ENCODE measurements around the gene PTPRM. TPM values are rescaled to one million over a fixed set of nuclear protein-coding genes. Genes with fewer than 3 reads are reported as not detected.

Gene PTPRM
- total and polyA plus RNA-seq, 7 donors = 3.9 to 151 (median 62.8) TPM

GRCh38 chr18:8249811-8250210, 682.7 kb downstream of the PTPRM start:
- WGBS, 2 donors = 87 to 90% methylated on average over 2 of the region's 2 CpGs
- H3K4me1 ChIP-seq = peaks cover 0 to 13% (median 2%) of the 10 kb centered on the region in 4 donors
- H3K4me3 ChIP-seq = no peak overlapping the region
- no peaks in the 10 kb centered on the region for H3K27me3 ChIP-seq
- H3K9me3 ChIP-seq = no peaks in the 10 kb centered on the region
- no peak for DNase-seq
- H3K27ac ChIP-seq = no peak overlapping the region
- H3K36me3 ChIP-seq = peaks cover 0 to 2% (median 0%) of the 10 kb centered on the region in 4 donors
- TF ChIP-seq POLR2AphosphoS5 (IDR thresholded peaks at IDR 0.05) (no peak), POLR2A (IDR thresholded peaks at IDR 0.05) (no peak), CTCF (IDR thresholded peaks at IDR 0.05) (no peak), EP300 (IDR thresholded peaks at IDR 0.05) (no peak)
- intact Hi-C loops (cut with DNase I) = no loop called here

GRCh38 chr18:8252371-8252770, 685.3 kb downstream of the PTPRM start:
- Histone ChIP-seq H3K4me1 (peaks cover 0 to 9% (median 2%) of the 10 kb centered on the region in 4 donors), H3K27ac (no peak overlapping the region), H3K36me3 (no peaks in the 10 kb centered on the region), H3K4me3 (no peak overlapping the region), H3K27me3 (no peaks in the 10 kb centered on the region), H3K9me3 (no peaks in the 10 kb centered on the region)
- TF ChIP-seq EP300 (IDR thresholded peaks at IDR 0.05) = no peak
- DNase-seq = no peak
- intact Hi-C loops (cut with DNase I) = no loop called here
- WGBS, 2 donors = 94 to 95% methylated on average over 3 of the region's 3 CpGs

- H3K4me1 ChIP-seq = peaks cover 0 to 9% (median 2%) of the 10 kb centered on the region in 4 donors
- 96 to 98% methylated on average over 1 of the region's 1 CpG for WGBS, 2 donors
- H3K9me3 ChIP-seq = no peaks in the 10 kb centered on the region
- H3K4me3 ChIP-seq = no peak overlapping the region
- no peaks in the 10 kb centered on the region for H3K36me3 ChIP-seq
- no peaks in the 10 kb centered on the region for H3K27me3 ChIP-seq
- intact Hi-C loops (cut with DNase I) = no loop called here
- TF ChIP-seq CTCF (IDR thresholded peaks at IDR 0.05) (no peak), POLR2AphosphoS5 (IDR thresholded peaks at IDR 0.05) (no peak), EP300 (IDR thresholded peaks at IDR 0.05) (no peak), POLR2A (IDR thresholded peaks at IDR 0.05) (no peak)
- DNase-seq = no peak
- H3K27ac ChIP-seq = no peak overlapping the region
These were observed 686.8 kb downstream of the PTPRM start for GRCh38 chr18:8253944-8254343.

- no peaks in the 10 kb centered on the region for H3K9me3 ChIP-seq
- no peak overlapping the region for H3K27ac ChIP-seq
- DNase-seq = no peak
- no peak overlapping the region for H3K4me3 ChIP-seq
- H3K36me3 ChIP-seq = peaks cover 0 to 4% (median 0%) of the 10 kb centered on the region in 4 donors
- intact Hi-C loops (cut with DNase I) = no loop called here
- peaks cover 0 to 9% (median 2%) of the 10 kb centered on the region in 4 donors for H3K4me1 ChIP-seq
- no peak for TF ChIP-seq POLR2A (IDR thresholded peaks at IDR 0.05)
- no peak for TF ChIP-seq EP300 (IDR thresholded peaks at IDR 0.05)
- TF ChIP-seq POLR2AphosphoS5 (IDR thresholded peaks at IDR 0.05) = no peak
- no peak for TF ChIP-seq CTCF (IDR thresholded peaks at IDR 0.05)
- no peaks in the 10 kb centered on the region for H3K27me3 ChIP-seq
- WGBS, 2 donors = 74 to 75% methylated on average over 2 of the region's 2 CpGs
These were observed 687.5 kb downstream of the PTPRM start for GRCh38 chr18:8254654-8255053.

GRCh38 chr18:8257851-8258434, 690.8 kb downstream of the PTPRM start:
- peaks cover 0 to 4% (median 0%) of the 10 kb centered on the region in 4 donors for H3K36me3 ChIP-seq
- no peak for DNase-seq
- H3K4me3 ChIP-seq = no peak overlapping the region
- no peak for TF ChIP-seq EP300 (IDR thresholded peaks at IDR 0.05)
- TF ChIP-seq POLR2AphosphoS5 (IDR thresholded peaks at IDR 0.05) = no peak
- TF ChIP-seq CTCF (IDR thresholded peaks at IDR 0.05) = no peak
- no peak for TF ChIP-seq POLR2A (IDR thresholded peaks at IDR 0.05)
- no peak overlapping the region for H3K27ac ChIP-seq
- H3K4me1 ChIP-seq = peaks cover 0 to 9% (median 2%) of the 10 kb centered on the region in 4 donors
- H3K27me3 ChIP-seq = no peaks in the 10 kb centered on the region
- H3K9me3 ChIP-seq = no peaks in the 10 kb centered on the region
- 84 to 87% methylated on average over 5 of the region's 5 CpGs for WGBS, 2 donors
- intact Hi-C loops (cut with DNase I) = no loop called here

Measured in sigmoid colon (tissue), 7 donors.